AG04450 (cell line): ENCODE results near the gene KCNIP4. TPM values are rescaled to one million over a fixed set of nuclear protein-coding genes. Genes with fewer than 3 reads are reported as not detected.
"Not testable (repeated sequence)": the region's sequence is repeated elsewhere in the genome, so short reads cannot be mapped to it uniquely, and the experiment has no call there.

ENCODE experiments used
- CTCF ChIA-PET: fragments of 300-600, 350-600 bp; formaldehyde crosslinking; extraction: SDS; loops from one replicate; lab custom pipeline; 2022; ENCODE audit warnings: antibody characterized with exemption, inconsistent platforms; lab: Charles Lee
- POLR2A ChIA-PET: fragments of 350-600 bp; formaldehyde crosslinking; extraction: SDS; loops from one replicate; lab custom pipeline; 2021; ENCODE audit warnings: antibody characterized with exemption, inconsistent platforms; lab: Yijun Ruan, JAX
- DNase-seq: peaks from one replicate; pipeline ENCODE4 v3.0.0-alpha.2; 2011; ENCODE audit warnings: low read depth, low spot score
- H3K27ac ChIP-seq: one replicate; pipeline ENCODE4 v1.5.1; 2012; ENCODE audit warnings: low read depth, low read length, control low read depth
- H3K27me3 ChIP-seq: one replicate; pipeline ENCODE4 v1.6.0; 2012; ENCODE audit warnings: low read length; ENCODE audit not compliant: control insufficient read depth, insufficient read depth
- H3K4me3 ChIP-seq: 2 replicates; pipeline ENCODE4 v1.5.1; 2011; ENCODE audit warnings: mild to moderate bottlenecking, low read depth, low read length, control low read depth
- H3K9me3 ChIP-seq: 2 replicates; pipeline ENCODE4 v1.5.1; 2012; ENCODE audit warnings: low read length; ENCODE audit not compliant: control insufficient read depth, insufficient read depth
- CTCF ChIP-seq: IDR thresholded peaks from 2 replicates; pipeline ENCODE4 v1.5.1; 2011; ENCODE audit warnings: low read depth, low read length, control low read depth, inconsistent platforms
- polyA plus RNA-seq: library from polyadenylated mRNA; depleted of rRNA; stranded (reverse); fragments of >200 nt; gene quantifications from 2 replicates; pipeline ENCODE4 v1.2.3, GENCODE V29; 2011

Gene KCNIP4
- polyA plus RNA-seq, 1 experiment, result not detected

- Histone ChIP-seq H3K27ac (no peak overlapping the region), H3K27me3 (no peaks in the 10 kb centered on the region), H3K4me3 (no peak overlapping the region), H3K9me3 (no peaks in the 10 kb centered on the region)
- no peak for DNase-seq
- TF ChIP-seq CTCF, result no peak
- CTCF ChIA-PET, result interaction anchor here (0.5 to 2.4 kb wide), 2 partner anchors 12 to 600 kb away, joined by 3 to 24 read pairs; no protein-coding TSS in a partner anchor
- POLR2A ChIA-PET, result no interaction called here
Measured at GRCh38 chr4:20761382-20761781, 1187.2 kb downstream of the KCNIP4 start.

GRCh38 chr4:20760053-20760452 lies 1188.5 kb downstream of the KCNIP4 start:
- TF ChIP-seq CTCF, result no peak
- H3K27me3 ChIP-seq, result no peaks in the 10 kb centered on the region
- POLR2A ChIA-PET, result no interaction called here

GRCh38 chr4:20754036-20754435 lies 1194.5 kb downstream of the KCNIP4 start:
- TF ChIP-seq CTCF, result no peak
- ChIA-PET CTCF (interaction anchor here (1.2 kb wide), 1 partner anchor 19 kb away, joined by 3 read pairs; no protein-coding TSS in a partner anchor), POLR2A (no interaction called here)
- Histone ChIP-seq H3K9me3 (no peaks in the 10 kb centered on the region), H3K27me3 (no peaks in the 10 kb centered on the region), H3K27ac (no peak overlapping the region), H3K4me3 (no peak overlapping the region)
- DNase-seq, result no peak

More at GRCh38 chr4:20760053-20760452, 1188.5 kb downstream of the KCNIP4 start:
- no peak overlapping the region for H3K4me3 ChIP-seq
- no peak for DNase-seq
- CTCF ChIA-PET, result interaction anchor here (2.4 kb wide), 1 partner anchor 13 kb away, joined by 24 read pairs; no protein-coding TSS in a partner anchor
- H3K27ac ChIP-seq, result no peak overlapping the region
- H3K9me3 ChIP-seq, result no peaks in the 10 kb centered on the region

DNA sequence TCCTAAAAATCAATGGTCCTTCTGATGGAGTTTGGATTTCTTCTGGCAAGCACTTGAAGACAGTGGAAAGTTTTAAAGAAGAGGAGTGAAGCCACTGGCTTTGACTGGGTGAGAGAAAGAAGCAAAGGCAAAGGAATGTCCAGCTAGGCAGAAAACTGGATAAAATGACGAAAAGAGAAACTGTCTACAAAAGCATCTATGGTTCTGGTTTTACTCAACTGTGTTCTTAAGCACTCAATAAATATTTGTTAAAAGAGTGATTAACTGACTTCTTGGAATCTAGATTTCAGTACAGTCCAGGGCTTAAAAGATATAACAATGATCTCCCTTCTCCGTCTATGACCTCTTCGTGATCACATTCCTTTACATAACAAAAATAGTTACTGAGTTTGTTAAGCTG lies 1195.9 kb downstream of the KCNIP4 start:
- Histone ChIP-seq H3K27ac (no peak overlapping the region), H3K9me3 (no peaks in the 10 kb centered on the region), H3K4me3 (no peak overlapping the region), H3K27me3 (no peaks in the 10 kb centered on the region)
- no peak for DNase-seq
- no peak for TF ChIP-seq CTCF
- POLR2A ChIA-PET, result no interaction called here
- CTCF ChIA-PET, result interaction anchor here (2.4 kb wide), 1 partner anchor 21 kb away, joined by 10 read pairs; no protein-coding TSS in a partner anchor

DNA sequence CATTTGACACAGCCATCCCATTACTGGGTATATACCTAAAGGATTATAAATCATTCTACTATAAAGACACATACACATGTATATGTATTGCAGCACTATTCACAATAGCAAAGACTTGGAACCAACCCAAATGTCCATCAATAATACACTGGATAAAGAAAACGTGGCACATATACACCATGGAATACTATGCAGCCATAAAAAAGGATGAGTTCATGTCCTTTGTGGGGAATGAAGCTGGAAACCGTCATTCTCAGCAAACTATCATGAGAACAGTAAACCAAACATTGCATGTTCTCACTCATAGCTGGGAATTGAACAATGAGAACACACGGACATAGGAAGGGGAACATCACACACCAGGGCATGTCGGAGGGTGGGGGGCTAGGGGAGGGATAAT lies 1202.6 kb downstream of the KCNIP4 start:
- H3K27me3 ChIP-seq, H3K9me3 ChIP-seq, CTCF ChIA-PET, H3K4me3 ChIP-seq, H3K27ac ChIP-seq, POLR2A ChIA-PET, DNase-seq: not testable (repeated sequence)
